ENCODE measurements around the gene TMEM87A.

GRCh38 chr15:42276762-42277161 is 3.5 kb upstream of the TMEM87A start:
- TF ChIP-seq GABPA (IDR thresholded peaks at IDR 0.05; ENCODE audit: low read depth) (no peak), CTCF (IDR thresholded peaks at IDR 0.05; ENCODE audit: insufficient read depth, low read length) (no peak), POLR2AphosphoS5 (IDR thresholded peaks at IDR 0.05; ENCODE audit: low read depth) (no peak)

Measured in HL-60 (cell line).